K562 (cell line): ENCODE data around the gene PRKAR1B. TPM values are rescaled to one million over a fixed set of nuclear protein-coding genes. Genes with fewer than 3 reads are reported as not detected.

Experiments
- NR2C2 ChIP-seq, 2 experiments: fragments of 200-800 bp in 1 of 2; sonication (Bioruptor generic) in 1 of 2; sonication (generic) in 1 of 2; formaldehyde crosslinking in 1 of 2; IDR thresholded peaks; 2 replicates each; pipeline versions ENCODE4 v1.6.1 to v1.8.0; 2016 to 2022; ENCODE audit warnings: mild to moderate bottlenecking in 1 of 2, missing compliant biosample characterization in 1 of 2, missing genetic modification characterization in 1 of 2, missing genetic modification reagents in 1 of 2
- SIN3A ChIP-seq, 2 experiments: fragments of 150-350 bp in 1 of 2; IDR thresholded peaks; 2 replicates each; pipeline ENCODE4 v1.6.1; 2011 to 2016; ENCODE audit warnings: borderline replicate concordance in 2 of 2, low read depth in 2 of 2, low read length in 2 of 2, mild to moderate bottlenecking in 2 of 2, moderate library complexity in 2 of 2; ENCODE audit not compliant: control insufficient read depth in 1 of 2
- TARDBP ChIP-seq: fragments of 450-650 bp; IDR thresholded peaks from 2 replicates; pipeline ENCODE4 v1.6.1; 2016
- polyA plus RNA-seq, 8 experiments: library from polyadenylated mRNA; depleted of rRNA in 4 of 8; stranded (reverse) in 5 of 8; unstranded in 3 of 8; fragments of >200 nt; fragmentation: Nextera tagmentation in 2 of 8; fragmentation: Illumina TruSeq in 1 of 8; extraction: Ambion mirVana in 2 of 8; extraction: Trizol in 1 of 8; gene quantifications; 2 replicates each; pipeline versions ENCODE4 v1.2.1 to v1.2.3, GENCODE V29; 2011 to 2014; ENCODE audit warnings: inconsistent platforms in 1 of 8, missing spikeins in 1 of 8
- total RNA-seq, 7 experiments: library from RNA; depleted of rRNA in 6 of 7; stranded (reverse); fragments of >200 nt in 6 of 7; fragmentation: Illumina TruSeq in 2 of 7; extraction: Trizol in 2 of 7; gene quantifications; 2 replicates each; pipeline versions ENCODE4 v1.2.1 to v1.2.3, GENCODE V29; 2011 to 2021; ENCODE audit warnings: low replicate concordance in 1 of 7
- TF ChIP-seq, protein P1 (sequence below): fragments of 250-450 bp; sonication (Bioruptor Pico); IDR thresholded peaks from 2 replicates; pipeline ENCODE4 v1.8.0; 2022; ENCODE audit warnings: inconsistent platforms
- TF ChIP-seq, protein P2 (sequence below): sonication (generic); formaldehyde crosslinking; IDR thresholded peaks from 2 replicates; pipeline ENCODE4 v1.8.0; 2022; ENCODE audit warnings: missing genetic modification reagents, mild to moderate bottlenecking, moderate library complexity, borderline replicate concordance
- TF ChIP-seq, protein P3 (sequence below): fragments of 250-450 bp; sonication (Bioruptor Pico); IDR thresholded peaks from 2 replicates; pipeline ENCODE4 v1.8.0; 2021; ENCODE audit warnings: moderate library complexity, mild to moderate bottlenecking, inconsistent platforms
- TF ChIP-seq, protein P4 (sequence below): sonication (generic); formaldehyde crosslinking; IDR thresholded peaks from 2 replicates; pipeline ENCODE4 v1.9.0; 2022; ENCODE audit warnings: mild to moderate bottlenecking, missing genetic modification reagents
- TF ChIP-seq, protein P5 (sequence below): fragments of 450-650 bp; formaldehyde crosslinking; IDR thresholded peaks from 2 replicates; pipeline ENCODE4 v1.4.0; 2020; ENCODE audit warnings: mild to moderate bottlenecking, mixed read lengths
- TF ChIP-seq, protein P6 (sequence below): sonication (generic); formaldehyde crosslinking; IDR thresholded peaks from 2 replicates; pipeline ENCODE4 v1.8.0; 2023; ENCODE audit warnings: missing genetic modification reagents, mild to moderate bottlenecking, borderline replicate concordance
- TF ChIP-seq, protein P7 (sequence below): sonication (generic); formaldehyde crosslinking; IDR thresholded peaks from 2 replicates; pipeline ENCODE4 v1.8.0; 2022; ENCODE audit warnings: missing genetic modification reagents, mild to moderate bottlenecking, borderline replicate concordance

Gene PRKAR1B
- total and polyA plus RNA-seq, 9 of the 15 experiments (the other 6 are each of a cell fraction or from before 2014, with no cell fraction given): 0.99 to 30.5 (median 12.7) TPM

DNA sequence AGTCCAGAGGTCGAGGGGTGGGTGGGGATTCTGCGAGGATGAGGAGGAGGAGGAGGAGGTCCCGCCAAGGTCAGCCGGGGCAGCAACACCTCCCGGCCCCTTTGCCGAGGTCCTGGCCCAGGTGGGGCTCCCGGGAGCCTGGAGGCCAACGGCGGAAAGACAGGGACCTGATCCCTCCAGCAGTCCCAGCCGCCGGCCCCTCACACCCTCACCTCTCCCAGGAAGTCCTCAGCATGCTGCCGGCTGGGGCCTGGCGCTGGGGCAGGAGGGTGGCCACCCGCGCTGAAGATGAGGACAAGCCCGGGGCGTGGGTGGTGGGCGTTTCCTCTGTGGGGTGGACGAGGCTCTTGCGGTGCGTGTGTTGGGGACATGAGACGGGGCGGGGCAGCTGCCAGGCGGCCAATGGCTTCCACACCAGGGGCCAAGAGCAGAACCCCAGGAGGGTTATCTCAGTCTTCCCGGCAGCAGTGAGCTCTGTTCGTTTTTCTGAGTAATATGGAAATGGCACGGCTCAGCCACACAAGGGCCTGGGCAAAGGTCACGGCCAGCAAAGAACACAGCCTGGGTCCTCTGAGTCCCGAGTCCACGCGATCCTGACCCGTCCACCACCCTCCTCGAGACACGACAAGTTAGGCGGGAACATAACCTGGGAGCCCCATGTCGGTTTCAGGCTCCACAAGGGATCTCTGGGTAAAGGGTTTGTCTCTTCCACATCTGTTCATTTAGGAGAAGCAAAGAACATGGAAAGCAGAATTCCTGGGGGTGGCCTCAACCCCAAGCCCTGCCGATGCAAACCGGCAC lies 124.5 kb downstream of the PRKAR1B start (continued):
- TF ChIP-seq, protein P1, sequence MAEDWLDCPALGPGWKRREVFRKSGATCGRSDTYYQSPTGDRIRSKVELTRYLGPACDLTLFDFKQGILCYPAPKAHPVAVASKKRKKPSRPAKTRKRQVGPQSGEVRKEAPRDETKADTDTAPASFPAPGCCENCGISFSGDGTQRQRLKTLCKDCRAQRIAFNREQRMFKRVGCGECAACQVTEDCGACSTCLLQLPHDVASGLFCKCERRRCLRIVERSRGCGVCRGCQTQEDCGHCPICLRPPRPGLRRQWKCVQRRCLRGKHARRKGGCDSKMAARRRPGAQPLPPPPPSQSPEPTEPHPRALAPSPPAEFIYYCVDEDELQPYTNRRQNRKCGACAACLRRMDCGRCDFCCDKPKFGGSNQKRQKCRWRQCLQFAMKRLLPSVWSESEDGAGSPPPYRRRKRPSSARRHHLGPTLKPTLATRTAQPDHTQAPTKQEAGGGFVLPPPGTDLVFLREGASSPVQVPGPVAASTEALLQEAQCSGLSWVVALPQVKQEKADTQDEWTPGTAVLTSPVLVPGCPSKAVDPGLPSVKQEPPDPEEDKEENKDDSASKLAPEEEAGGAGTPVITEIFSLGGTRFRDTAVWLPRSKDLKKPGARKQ: no peak
- TF ChIP-seq, protein P2, sequence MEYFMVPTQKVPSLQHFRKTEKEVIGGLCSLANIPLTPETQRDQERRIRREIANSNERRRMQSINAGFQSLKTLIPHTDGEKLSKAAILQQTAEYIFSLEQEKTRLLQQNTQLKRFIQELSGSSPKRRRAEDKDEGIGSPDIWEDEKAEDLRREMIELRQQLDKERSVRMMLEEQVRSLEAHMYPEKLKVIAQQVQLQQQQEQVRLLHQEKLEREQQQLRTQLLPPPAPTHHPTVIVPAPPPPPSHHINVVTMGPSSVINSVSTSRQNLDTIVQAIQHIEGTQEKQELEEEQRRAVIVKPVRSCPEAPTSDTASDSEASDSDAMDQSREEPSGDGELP (CRISPR knock-in tag): peak; percentile 29; the same call in 1 of the 2 replicates
- TF ChIP-seq, protein P3, sequence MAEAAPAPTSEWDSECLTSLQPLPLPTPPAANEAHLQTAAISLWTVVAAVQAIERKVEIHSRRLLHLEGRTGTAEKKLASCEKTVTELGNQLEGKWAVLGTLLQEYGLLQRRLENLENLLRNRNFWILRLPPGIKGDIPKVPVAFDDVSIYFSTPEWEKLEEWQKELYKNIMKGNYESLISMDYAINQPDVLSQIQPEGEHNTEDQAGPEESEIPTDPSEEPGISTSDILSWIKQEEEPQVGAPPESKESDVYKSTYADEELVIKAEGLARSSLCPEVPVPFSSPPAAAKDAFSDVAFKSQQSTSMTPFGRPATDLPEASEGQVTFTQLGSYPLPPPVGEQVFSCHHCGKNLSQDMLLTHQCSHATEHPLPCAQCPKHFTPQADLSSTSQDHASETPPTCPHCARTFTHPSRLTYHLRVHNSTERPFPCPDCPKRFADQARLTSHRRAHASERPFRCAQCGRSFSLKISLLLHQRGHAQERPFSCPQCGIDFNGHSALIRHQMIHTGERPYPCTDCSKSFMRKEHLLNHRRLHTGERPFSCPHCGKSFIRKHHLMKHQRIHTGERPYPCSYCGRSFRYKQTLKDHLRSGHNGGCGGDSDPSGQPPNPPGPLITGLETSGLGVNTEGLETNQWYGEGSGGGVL: no peak
- TF ChIP-seq, protein P4, sequence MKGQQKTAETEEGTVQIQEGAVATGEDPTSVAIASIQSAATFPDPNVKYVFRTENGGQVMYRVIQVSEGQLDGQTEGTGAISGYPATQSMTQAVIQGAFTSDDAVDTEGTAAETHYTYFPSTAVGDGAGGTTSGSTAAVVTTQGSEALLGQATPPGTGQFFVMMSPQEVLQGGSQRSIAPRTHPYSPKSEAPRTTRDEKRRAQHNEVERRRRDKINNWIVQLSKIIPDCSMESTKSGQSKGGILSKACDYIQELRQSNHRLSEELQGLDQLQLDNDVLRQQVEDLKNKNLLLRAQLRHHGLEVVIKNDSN (CRISPR knock-in tag): no peak
- TF ChIP-seq, protein P5, sequence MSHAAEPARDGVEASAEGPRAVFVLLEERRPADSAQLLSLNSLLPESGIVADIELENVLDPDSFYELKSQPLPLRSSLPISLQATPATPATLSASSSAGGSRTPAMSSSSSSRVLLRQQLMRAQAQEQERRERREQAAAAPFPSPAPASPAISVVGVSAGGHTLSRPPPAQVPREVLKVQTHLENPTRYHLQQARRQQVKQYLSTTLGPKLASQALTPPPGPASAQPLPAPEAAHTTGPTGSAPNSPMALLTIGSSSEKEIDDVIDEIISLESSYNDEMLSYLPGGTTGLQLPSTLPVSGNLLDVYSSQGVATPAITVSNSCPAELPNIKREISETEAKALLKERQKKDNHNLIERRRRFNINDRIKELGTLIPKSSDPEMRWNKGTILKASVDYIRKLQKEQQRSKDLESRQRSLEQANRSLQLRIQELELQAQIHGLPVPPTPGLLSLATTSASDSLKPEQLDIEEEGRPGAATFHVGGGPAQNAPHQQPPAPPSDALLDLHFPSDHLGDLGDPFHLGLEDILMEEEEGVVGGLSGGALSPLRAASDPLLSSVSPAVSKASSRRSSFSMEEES (CRISPR knock-in tag): no peak
- no peak for TF ChIP-seq SIN3A (IDR thresholded peaks at IDR 0.05; ENCODE audit: borderline replicate concordance in 2 of 2, control insufficient read depth in 1 of 2, low read depth in 2 of 2, low read length in 2 of 2)
- TF ChIP-seq TARDBP: no peak
- TF ChIP-seq NR2C2 (CRISPR knock-in tag; IDR thresholded peaks at IDR 0.05): no peak; the same call in 1 of the 2 replicates
- peak; percentile 64 for TF ChIP-seq NR2C2 (tag; IDR thresholded peaks at IDR 0.05)
- TF ChIP-seq, protein P6, sequence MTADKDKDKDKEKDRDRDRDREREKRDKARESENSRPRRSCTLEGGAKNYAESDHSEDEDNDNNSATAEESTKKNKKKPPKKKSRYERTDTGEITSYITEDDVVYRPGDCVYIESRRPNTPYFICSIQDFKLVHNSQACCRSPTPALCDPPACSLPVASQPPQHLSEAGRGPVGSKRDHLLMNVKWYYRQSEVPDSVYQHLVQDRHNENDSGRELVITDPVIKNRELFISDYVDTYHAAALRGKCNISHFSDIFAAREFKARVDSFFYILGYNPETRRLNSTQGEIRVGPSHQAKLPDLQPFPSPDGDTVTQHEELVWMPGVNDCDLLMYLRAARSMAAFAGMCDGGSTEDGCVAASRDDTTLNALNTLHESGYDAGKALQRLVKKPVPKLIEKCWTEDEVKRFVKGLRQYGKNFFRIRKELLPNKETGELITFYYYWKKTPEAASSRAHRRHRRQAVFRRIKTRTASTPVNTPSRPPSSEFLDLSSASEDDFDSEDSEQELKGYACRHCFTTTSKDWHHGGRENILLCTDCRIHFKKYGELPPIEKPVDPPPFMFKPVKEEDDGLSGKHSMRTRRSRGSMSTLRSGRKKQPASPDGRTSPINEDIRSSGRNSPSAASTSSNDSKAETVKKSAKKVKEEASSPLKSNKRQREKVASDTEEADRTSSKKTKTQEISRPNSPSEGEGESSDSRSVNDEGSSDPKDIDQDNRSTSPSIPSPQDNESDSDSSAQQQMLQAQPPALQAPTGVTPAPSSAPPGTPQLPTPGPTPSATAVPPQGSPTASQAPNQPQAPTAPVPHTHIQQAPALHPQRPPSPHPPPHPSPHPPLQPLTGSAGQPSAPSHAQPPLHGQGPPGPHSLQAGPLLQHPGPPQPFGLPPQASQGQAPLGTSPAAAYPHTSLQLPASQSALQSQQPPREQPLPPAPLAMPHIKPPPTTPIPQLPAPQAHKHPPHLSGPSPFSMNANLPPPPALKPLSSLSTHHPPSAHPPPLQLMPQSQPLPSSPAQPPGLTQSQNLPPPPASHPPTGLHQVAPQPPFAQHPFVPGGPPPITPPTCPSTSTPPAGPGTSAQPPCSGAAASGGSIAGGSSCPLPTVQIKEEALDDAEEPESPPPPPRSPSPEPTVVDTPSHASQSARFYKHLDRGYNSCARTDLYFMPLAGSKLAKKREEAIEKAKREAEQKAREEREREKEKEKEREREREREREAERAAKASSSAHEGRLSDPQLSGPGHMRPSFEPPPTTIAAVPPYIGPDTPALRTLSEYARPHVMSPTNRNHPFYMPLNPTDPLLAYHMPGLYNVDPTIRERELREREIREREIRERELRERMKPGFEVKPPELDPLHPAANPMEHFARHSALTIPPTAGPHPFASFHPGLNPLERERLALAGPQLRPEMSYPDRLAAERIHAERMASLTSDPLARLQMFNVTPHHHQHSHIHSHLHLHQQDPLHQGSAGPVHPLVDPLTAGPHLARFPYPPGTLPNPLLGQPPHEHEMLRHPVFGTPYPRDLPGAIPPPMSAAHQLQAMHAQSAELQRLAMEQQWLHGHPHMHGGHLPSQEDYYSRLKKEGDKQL (CRISPR knock-in tag): no peak
- TF ChIP-seq, protein P7, sequence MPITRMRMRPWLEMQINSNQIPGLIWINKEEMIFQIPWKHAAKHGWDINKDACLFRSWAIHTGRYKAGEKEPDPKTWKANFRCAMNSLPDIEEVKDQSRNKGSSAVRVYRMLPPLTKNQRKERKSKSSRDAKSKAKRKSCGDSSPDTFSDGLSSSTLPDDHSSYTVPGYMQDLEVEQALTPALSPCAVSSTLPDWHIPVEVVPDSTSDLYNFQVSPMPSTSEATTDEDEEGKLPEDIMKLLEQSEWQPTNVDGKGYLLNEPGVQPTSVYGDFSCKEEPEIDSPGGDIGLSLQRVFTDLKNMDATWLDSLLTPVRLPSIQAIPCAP (CRISPR knock-in tag): no peak
